Measurements from ENCODE around the gene TGFB2.
A peak's percentile ranks its signal among the peaks of the same experiment; 100 is the strongest.

Gene TGFB2

GRCh38 chr1:218395916-218396315, 50.8 kb downstream of the TGFB2 start:
- Histone ChIP-seq H3K36me3 (ENCODE audit: low read depth) (no peaks in the 10 kb centered on the region), H3K27ac (ENCODE audit: poor library complexity, severe bottlenecking) (no peak overlapping the region), H3K4me3 (ENCODE audit: severe bottlenecking) (no peak overlapping the region), H3K4me1 (ENCODE audit: insufficient read depth, poor library complexity, severe bottlenecking) (peaks cover under 1% of the 10 kb centered on the region), H3K9me3 (ENCODE audit: severe bottlenecking) (no peaks in the 10 kb centered on the region), H3K27me3 (ENCODE audit: insufficient read depth, poor library complexity, severe bottlenecking) (no peaks in the 10 kb centered on the region)
- DNase-seq (ENCODE audit: low spot score) (no peak), ATAC-seq (ENCODE audit: low read depth) (no peak)
- no peak for TF ChIP-seq CTCF (IDR thresholded peaks at IDR 0.05; ENCODE audit: poor library complexity, severe bottlenecking)

- H3K9me3 ChIP-seq (ENCODE audit: severe bottlenecking), result no peaks in the 10 kb centered on the region
- no peaks in the 10 kb centered on the region for H3K36me3 ChIP-seq (ENCODE audit: low read depth)
- H3K27ac ChIP-seq (ENCODE audit: poor library complexity, severe bottlenecking), result peak overlapping the region; percentile 29
- H3K27me3 ChIP-seq (ENCODE audit: insufficient read depth, poor library complexity, severe bottlenecking), result no peaks in the 10 kb centered on the region
- TF ChIP-seq CTCF (IDR thresholded peaks at IDR 0.05; ENCODE audit: poor library complexity, severe bottlenecking), result no peak
- H3K4me3 ChIP-seq (ENCODE audit: severe bottlenecking), result no peak overlapping the region
- ATAC-seq (ENCODE audit: low read depth) (peak; percentile 52; the same call in 2 of the 3 replicates), DNase-seq (ENCODE audit: low spot score) (no peak)
- no peaks in the 10 kb centered on the region for H3K4me1 ChIP-seq (ENCODE audit: insufficient read depth, poor library complexity, severe bottlenecking)
Observed at GRCh38 chr1:218397752-218398339, 52.7 kb downstream of the TGFB2 start.

- TF ChIP-seq CTCF (IDR thresholded peaks at IDR 0.05; ENCODE audit: poor library complexity, severe bottlenecking), result no peak
- Histone ChIP-seq H3K4me1 (ENCODE audit: insufficient read depth, poor library complexity, severe bottlenecking) (no peaks in the 10 kb centered on the region), H3K27me3 (ENCODE audit: insufficient read depth, poor library complexity, severe bottlenecking) (no peaks in the 10 kb centered on the region), H3K27ac (ENCODE audit: poor library complexity, severe bottlenecking) (no peak overlapping the region), H3K4me3 (ENCODE audit: severe bottlenecking) (no peak overlapping the region), H3K9me3 (ENCODE audit: severe bottlenecking) (no peaks in the 10 kb centered on the region), H3K36me3 (ENCODE audit: low read depth) (no peaks in the 10 kb centered on the region)
- ATAC-seq (ENCODE audit: low read depth), result no peak
- no peak for DNase-seq (ENCODE audit: low spot score)
Observed at GRCh38 chr1:218400624-218401023, 55.5 kb downstream of the TGFB2 start.

GRCh38 chr1:218401441-218401997, 56.4 kb downstream of the TGFB2 start:
- TF ChIP-seq CTCF (IDR thresholded peaks at IDR 0.05; ENCODE audit: poor library complexity, severe bottlenecking), result no peak
- ATAC-seq (ENCODE audit: low read depth) (no peak), DNase-seq (ENCODE audit: low spot score) (no peak)
- no peak overlapping the region for H3K27ac ChIP-seq (ENCODE audit: poor library complexity, severe bottlenecking)
- H3K4me3 ChIP-seq (ENCODE audit: severe bottlenecking), result no peak overlapping the region
- H3K27me3 ChIP-seq (ENCODE audit: insufficient read depth, poor library complexity, severe bottlenecking), result no peaks in the 10 kb centered on the region
- H3K9me3 ChIP-seq (ENCODE audit: severe bottlenecking), result no peaks in the 10 kb centered on the region
- no peaks in the 10 kb centered on the region for H3K36me3 ChIP-seq (ENCODE audit: low read depth)
- H3K4me1 ChIP-seq (ENCODE audit: insufficient read depth, poor library complexity, severe bottlenecking), result no peaks in the 10 kb centered on the region
